Vagina (tissue), 2 donors: ENCODE results near the gene COL16A1. TPM values are rescaled to one million over a fixed set of nuclear protein-coding genes. Genes with fewer than 3 reads are reported as not detected.

Experiments used
- DNase-seq, 2 donors: peaks; one replicate each; pipeline ENCODE4 v3.0.0-alpha.2; 2017; ENCODE audit errors: extremely low spot score in 2 of 2
- H3K27ac ChIP-seq: fragments of 200-600 bp; sonication (generic); one replicate; pipeline ENCODE4 v1.5.1; 2019
- H3K27me3 ChIP-seq: fragments of 200-600 bp; sonication (generic); one replicate; pipeline ENCODE4 v1.5.1; 2019
- H3K36me3 ChIP-seq, 2 donors: fragments of 200-600 bp; sonication (generic); one replicate each; pipeline ENCODE4 v1.5.1; 2017 to 2019
- H3K4me1 ChIP-seq: fragments of 200-600 bp; sonication (generic); one replicate; pipeline ENCODE4 v1.5.1; 2019
- H3K4me3 ChIP-seq, 2 donors: fragments of 200-600 bp; sonication (generic); 1 replicate in 1 of 2; 2 replicates in 1 of 2; pipeline ENCODE4 v1.5.1; 2016 to 2019
- H3K9me3 ChIP-seq: fragments of 200-600 bp; sonication (generic); one replicate; pipeline ENCODE4 v1.5.1; 2019
- POLR2A ChIP-seq, 2 donors: fragments of 450-650 bp; IDR thresholded peaks; one replicate each; pipeline ENCODE4 v1.6.1; 2017; ENCODE audit warnings: antibody characterized with exemption in 2 of 2, mild to moderate bottlenecking in 2 of 2, moderate library complexity in 2 of 2
- POLR2AphosphoS5 ChIP-seq, 2 donors: sonication (generic); formaldehyde crosslinking; IDR thresholded peaks; one replicate each; pipeline ENCODE4 v1.9.0; 2017; ENCODE audit warnings: antibody characterized with exemption in 2 of 2, mild to moderate bottlenecking in 2 of 2, low read depth in 1 of 2; ENCODE audit not compliant: insufficient read depth in 1 of 2
- intact Hi-C: fragments of 100-400 bp; cut with DNase I; formaldehyde crosslinking; loops from one replicate; pipeline ENCODE4 v1.15.1; 2023
- total RNA-seq: library from RNA; depleted of rRNA; stranded (reverse); fragments of >200 nt; gene quantifications from one replicate; pipeline ENCODE4 v1.2.3, GENCODE V29; 2016
- TF ChIP-seq, protein P1 (sequence below), 3 experiments: fragments of 450-650 bp in 2 of 3; fragments of 200-600 bp in 1 of 3; sonication (generic) in 1 of 3; IDR thresholded peaks; one replicate each; pipeline ENCODE4 v1.5.1; 2017 to 2019; ENCODE audit warnings: antibody characterized with exemption in 3 of 3, mild to moderate bottlenecking in 2 of 3, moderate library complexity in 2 of 3

The COL16A1 gene
- total RNA-seq, 1 donor from 2014 or later: 82.3 TPM

DNA sequence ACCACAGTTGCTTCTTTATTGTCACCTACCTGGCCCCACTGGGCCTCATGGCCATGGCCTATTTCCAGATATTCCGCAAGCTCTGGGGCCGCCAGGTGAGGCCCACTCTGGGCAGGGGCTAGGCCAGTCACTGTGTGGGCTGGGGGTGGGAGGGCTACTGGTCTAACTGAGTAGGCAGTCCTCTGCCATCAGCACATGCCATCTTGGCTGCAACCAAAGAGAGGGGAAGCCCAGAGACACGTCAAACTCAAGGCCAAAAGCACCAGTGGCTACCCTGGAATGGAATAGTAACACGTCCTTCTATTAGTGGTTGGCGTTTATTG is 82.4 kb downstream of the COL16A1 start:
- no peak overlapping the region for H3K27ac ChIP-seq
- intact Hi-C loops: no loop called here
- no peaks in the 10 kb centered on the region for H3K36me3 ChIP-seq
- TF ChIP-seq POLR2A (IDR thresholded peaks at IDR 0.05) (no peak), POLR2AphosphoS5 (IDR thresholded peaks at IDR 0.05; ENCODE audit: insufficient read depth in 1 of 2, low read depth in 1 of 2) (no peak)
- TF ChIP-seq, protein P1, sequence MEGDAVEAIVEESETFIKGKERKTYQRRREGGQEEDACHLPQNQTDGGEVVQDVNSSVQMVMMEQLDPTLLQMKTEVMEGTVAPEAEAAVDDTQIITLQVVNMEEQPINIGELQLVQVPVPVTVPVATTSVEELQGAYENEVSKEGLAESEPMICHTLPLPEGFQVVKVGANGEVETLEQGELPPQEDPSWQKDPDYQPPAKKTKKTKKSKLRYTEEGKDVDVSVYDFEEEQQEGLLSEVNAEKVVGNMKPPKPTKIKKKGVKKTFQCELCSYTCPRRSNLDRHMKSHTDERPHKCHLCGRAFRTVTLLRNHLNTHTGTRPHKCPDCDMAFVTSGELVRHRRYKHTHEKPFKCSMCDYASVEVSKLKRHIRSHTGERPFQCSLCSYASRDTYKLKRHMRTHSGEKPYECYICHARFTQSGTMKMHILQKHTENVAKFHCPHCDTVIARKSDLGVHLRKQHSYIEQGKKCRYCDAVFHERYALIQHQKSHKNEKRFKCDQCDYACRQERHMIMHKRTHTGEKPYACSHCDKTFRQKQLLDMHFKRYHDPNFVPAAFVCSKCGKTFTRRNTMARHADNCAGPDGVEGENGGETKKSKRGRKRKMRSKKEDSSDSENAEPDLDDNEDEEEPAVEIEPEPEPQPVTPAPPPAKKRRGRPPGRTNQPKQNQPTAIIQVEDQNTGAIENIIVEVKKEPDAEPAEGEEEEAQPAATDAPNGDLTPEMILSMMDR (IDR thresholded peaks at IDR 0.05): no peak
- H3K4me1 ChIP-seq: peaks cover 12% of the 10 kb centered on the region
- no peak for DNase-seq
- H3K27me3 ChIP-seq: no peaks in the 10 kb centered on the region
- no peaks in the 10 kb centered on the region for H3K9me3 ChIP-seq
- H3K4me3 ChIP-seq: no peak overlapping the region

DNA sequence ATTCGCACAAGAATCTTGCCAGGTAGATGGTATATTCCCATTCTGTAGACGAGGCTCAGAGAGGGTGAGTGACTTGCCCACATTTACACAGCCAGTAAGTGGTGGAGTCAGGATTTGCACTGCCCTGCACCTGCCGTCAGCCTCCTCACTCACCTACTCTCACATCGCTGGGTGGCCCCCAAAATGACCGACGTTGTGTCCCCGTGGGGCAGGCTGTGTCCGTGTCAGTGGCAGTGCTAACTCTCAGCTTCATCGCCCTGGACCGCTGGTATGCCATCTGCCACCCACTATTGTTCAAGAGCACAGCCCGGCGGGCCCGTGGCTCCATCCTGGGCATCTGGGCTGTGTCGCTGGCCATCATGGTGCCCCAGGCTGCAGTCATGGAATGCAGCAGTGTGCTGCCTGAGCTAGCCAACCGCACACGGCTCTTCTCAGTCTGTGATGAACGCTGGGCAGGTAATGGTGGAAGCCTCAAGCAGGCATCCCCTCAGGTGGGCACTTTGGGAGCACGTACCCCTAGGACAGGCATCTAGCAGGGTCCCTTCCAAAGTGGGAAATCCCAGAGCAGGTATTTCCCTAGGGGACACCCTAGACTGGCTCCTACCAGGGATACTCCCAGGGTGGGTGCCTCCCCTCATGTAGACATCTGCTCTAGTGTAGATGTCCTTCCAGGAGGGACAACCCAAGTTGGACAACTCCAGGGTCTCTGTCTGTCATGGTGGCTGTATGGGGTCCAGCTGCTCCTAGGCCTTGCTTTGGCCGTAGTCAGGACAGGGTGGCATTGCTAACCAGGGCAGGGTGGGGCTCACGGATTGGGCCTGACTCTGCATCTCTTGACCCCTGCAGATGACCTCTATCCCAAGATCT is 83.0 kb downstream of the COL16A1 start:
- Histone ChIP-seq H3K4me1 (peaks cover 12% of the 10 kb centered on the region), H3K9me3 (no peaks in the 10 kb centered on the region), H3K27ac (no peak overlapping the region), H3K36me3 (no peaks in the 10 kb centered on the region), H3K27me3 (no peaks in the 10 kb centered on the region), H3K4me3 (no peak overlapping the region)
- TF ChIP-seq, protein P1 (IDR thresholded peaks at IDR 0.05): no peak
- no peak for TF ChIP-seq POLR2A (IDR thresholded peaks at IDR 0.05)
- no peak for TF ChIP-seq POLR2AphosphoS5 (IDR thresholded peaks at IDR 0.05; ENCODE audit: insufficient read depth in 1 of 2, low read depth in 1 of 2)
- intact Hi-C loops: no loop called here
- DNase-seq: no peak

DNA sequence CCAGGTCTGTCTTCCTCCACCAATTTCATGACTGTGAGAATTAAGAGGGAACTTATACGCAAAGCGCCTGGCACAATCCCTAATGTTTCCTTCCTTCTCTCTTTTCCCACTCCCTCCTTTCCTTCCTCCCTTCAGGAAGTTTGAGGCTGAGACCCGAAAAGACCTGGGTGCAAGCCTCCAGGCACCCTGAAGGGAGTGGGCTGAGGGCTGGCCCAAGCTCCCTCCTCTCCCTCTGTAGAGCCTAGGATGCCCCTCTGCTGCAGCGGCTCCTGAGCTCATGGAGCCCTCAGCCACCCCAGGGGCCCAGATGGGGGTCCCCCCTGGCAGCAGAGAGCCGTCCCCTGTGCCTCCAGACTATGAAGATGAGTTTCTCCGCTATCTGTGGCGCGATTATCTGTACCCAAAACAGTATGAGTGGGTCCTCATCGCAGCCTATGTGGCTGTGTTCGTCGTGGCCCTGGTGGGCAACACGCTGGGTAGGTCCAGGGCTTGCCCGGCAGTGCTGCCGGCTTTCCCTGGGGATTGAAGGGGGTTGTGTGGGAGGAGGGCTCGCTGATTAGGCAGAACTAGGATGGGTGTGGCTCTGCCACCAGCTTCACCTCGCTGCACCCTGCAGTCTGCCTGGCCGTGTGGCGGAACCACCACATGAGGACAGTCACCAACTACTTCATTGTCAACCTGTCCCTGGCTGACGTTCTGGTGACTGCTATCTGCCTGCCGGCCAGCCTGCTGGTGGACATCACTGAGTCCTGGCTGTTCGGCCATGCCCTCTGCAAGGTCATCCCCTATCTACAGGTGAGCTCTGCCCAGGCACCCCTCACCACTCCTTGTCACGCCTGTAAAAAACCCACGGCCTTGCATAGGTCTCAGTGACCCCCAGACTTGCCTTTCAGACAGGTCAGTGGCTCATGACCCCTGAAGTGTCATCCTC is 84.6 kb downstream of the COL16A1 start:
- Histone ChIP-seq H3K4me3 (no peak overlapping the region), H3K27ac (no peak overlapping the region), H3K36me3 (no peaks in the 10 kb centered on the region), H3K4me1 (peaks cover 12% of the 10 kb centered on the region), H3K27me3 (no peaks in the 10 kb centered on the region), H3K9me3 (no peaks in the 10 kb centered on the region)
- no peak for DNase-seq
- TF ChIP-seq POLR2A (IDR thresholded peaks at IDR 0.05): no peak
- TF ChIP-seq, protein P1 (IDR thresholded peaks at IDR 0.05): no peak
- TF ChIP-seq POLR2AphosphoS5 (IDR thresholded peaks at IDR 0.05; ENCODE audit: insufficient read depth in 1 of 2, low read depth in 1 of 2): no peak
- intact Hi-C loops: no loop called here

DNA sequence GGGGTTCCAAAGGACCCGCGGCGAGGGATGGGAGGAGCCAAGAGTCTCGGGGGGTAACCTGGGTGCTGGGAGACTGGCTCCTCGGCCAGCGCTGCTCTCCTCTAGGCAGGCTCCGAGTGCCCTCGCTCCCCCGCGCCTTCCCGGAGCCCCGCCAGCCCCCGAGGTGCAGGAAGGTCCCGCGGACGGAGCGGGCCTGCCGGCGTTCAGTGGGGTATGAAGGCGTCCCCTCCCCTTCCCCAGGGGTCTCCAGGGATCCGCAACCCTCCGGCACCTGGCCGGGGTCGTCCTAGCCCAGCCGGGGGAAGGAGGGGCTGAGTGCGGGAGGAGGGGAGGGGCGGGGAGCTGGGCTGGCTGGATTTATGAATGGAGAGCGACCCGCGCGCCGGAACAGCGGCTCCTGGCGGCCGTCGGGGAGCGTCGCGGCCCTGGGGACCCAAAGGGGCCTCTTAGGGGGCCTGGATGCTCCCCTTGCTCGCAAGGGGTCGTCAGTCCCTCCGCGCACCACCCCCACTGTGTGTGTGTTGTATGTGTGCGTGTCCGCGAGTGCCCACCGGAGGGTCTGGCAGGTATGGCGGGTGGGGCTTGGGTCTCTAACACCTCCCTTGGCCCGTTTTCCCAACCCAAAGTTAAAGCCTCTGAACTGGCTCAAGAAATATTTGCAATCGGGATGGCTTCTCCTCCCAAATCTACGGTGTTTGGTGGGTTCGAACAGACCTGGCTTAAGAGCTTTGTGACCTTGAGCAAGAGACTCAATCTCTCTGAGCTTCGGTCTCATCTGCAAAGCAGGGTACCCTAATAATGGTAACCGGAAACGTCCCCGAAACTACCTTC is 85.7 kb downstream of the COL16A1 start:
- no peak for DNase-seq
- intact Hi-C loops: no loop called here

More for the DNA sequence above, 85.7 kb downstream of the COL16A1 start:
- TF ChIP-seq POLR2AphosphoS5 (IDR thresholded peaks at IDR 0.05; ENCODE audit: insufficient read depth in 1 of 2, low read depth in 1 of 2) (peak in 1 of 2 donors; percentile 13), POLR2A (IDR thresholded peaks at IDR 0.05) (no peak)
- TF ChIP-seq, protein P1 (IDR thresholded peaks at IDR 0.05): peak; percentile 24 to 61 (median 37)
- peaks cover 12% of the 10 kb centered on the region for H3K4me1 ChIP-seq
- no peaks in the 10 kb centered on the region for H3K9me3 ChIP-seq
- H3K36me3 ChIP-seq: no peaks in the 10 kb centered on the region
- H3K27ac ChIP-seq: no peak overlapping the region
- peak overlapping the region; percentile 45 to 47 for H3K4me3 ChIP-seq
- H3K27me3 ChIP-seq: no peaks in the 10 kb centered on the region
